Fibroblast of lung (primary cell): ENCODE data around the gene CARS2.

Experiments used
- EZH2 ChIP-seq: IDR thresholded peaks from 2 replicates; pipeline ENCODE4 v1.5.1; 2012; ENCODE audit warnings: low read length, control low read depth, mild to moderate bottlenecking; ENCODE audit errors: missing control alignments
- TF ChIP-seq, protein P1 (sequence below), 2 donors: IDR thresholded peaks in 1 of 2; conservative IDR thresholded peaks in 1 of 2; 1 replicate in 1 of 2; 2 replicates in 1 of 2; pipeline ENCODE4 v1.5.1; 2011 to 2012; ENCODE audit warnings: low read length in 2 of 2, control low read depth in 1 of 2, inconsistent platforms in 1 of 2, low read depth in 1 of 2, mild to moderate bottlenecking in 1 of 2

DNA sequence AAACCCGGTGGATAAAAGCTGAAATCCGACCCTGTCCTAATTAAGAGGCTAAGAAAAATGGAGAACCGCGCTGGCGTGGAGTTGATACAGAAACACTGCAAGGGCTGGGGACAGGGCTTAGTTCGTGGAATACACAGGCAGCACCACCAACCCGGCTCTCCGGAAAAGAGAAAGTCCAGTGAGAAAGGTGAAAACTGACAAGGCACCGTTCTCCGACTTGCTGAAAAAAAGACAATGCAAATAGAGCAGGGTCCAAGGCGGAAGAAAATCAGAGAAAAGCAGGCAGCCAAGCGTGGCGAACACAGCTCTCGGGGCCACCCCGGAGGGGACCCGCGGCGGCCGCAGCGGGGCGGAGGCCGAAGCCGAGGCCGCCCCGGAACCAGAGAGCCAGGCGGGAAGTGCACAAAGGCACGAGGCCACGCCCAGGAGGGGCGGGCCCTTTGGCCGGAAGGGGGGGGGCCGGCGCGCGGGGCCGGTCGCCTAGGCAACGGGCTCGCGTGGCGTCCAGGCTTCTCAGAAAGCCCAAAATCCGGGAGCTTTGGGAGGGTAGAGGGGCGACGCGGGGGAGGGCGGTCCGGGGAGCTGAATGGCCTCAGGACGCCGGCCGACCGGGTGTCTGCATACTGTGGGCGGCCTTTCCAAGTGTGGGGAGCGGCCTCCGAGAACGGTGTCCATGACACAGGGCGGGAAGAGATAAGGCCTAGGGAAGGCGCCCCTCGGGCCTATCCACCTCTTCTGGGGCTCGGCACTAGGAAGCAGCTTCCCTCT lies 6.3 kb upstream of the CARS2 start:
- TF ChIP-seq, protein P1, sequence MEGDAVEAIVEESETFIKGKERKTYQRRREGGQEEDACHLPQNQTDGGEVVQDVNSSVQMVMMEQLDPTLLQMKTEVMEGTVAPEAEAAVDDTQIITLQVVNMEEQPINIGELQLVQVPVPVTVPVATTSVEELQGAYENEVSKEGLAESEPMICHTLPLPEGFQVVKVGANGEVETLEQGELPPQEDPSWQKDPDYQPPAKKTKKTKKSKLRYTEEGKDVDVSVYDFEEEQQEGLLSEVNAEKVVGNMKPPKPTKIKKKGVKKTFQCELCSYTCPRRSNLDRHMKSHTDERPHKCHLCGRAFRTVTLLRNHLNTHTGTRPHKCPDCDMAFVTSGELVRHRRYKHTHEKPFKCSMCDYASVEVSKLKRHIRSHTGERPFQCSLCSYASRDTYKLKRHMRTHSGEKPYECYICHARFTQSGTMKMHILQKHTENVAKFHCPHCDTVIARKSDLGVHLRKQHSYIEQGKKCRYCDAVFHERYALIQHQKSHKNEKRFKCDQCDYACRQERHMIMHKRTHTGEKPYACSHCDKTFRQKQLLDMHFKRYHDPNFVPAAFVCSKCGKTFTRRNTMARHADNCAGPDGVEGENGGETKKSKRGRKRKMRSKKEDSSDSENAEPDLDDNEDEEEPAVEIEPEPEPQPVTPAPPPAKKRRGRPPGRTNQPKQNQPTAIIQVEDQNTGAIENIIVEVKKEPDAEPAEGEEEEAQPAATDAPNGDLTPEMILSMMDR (conservative IDR thresholded peaks at IDR 0.05 in 1 of 2, IDR thresholded peaks at IDR 0.05 in 1 of 2; ENCODE audit: low read depth in 1 of 2, low read length in 2 of 2): no peak
- no peak for TF ChIP-seq EZH2
